ENCODE measurements around the gene TACR3.
"Not testable (repeated sequence)": the region's sequence is repeated elsewhere in the genome, so short reads cannot be mapped to it uniquely, and the experiment has no call there.

The TACR3 gene

DNA sequence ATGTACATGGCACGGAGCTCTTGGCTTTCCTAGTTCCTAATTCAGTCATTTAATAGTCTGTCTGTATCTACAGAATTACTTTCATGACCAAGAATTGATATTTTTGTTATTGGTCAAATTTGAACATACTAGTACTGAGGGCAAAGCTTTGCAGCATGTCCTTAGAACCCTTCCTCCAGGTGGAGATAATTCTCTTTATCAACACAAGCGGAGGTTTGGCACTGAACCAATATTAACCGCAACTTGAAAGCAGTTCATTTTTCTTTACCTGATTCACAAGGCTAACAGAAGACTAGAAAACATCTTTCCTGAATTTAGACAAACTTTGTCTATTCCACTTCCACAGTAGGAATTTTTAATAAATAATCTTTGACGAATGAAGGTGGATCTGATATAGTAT, 73.8 kb downstream of the TACR3 start:
- TF ChIP-seq, protein P1, sequence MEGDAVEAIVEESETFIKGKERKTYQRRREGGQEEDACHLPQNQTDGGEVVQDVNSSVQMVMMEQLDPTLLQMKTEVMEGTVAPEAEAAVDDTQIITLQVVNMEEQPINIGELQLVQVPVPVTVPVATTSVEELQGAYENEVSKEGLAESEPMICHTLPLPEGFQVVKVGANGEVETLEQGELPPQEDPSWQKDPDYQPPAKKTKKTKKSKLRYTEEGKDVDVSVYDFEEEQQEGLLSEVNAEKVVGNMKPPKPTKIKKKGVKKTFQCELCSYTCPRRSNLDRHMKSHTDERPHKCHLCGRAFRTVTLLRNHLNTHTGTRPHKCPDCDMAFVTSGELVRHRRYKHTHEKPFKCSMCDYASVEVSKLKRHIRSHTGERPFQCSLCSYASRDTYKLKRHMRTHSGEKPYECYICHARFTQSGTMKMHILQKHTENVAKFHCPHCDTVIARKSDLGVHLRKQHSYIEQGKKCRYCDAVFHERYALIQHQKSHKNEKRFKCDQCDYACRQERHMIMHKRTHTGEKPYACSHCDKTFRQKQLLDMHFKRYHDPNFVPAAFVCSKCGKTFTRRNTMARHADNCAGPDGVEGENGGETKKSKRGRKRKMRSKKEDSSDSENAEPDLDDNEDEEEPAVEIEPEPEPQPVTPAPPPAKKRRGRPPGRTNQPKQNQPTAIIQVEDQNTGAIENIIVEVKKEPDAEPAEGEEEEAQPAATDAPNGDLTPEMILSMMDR (conservative IDR thresholded peaks at IDR 0.05; ENCODE audit: low read depth, low read length) = no peak
- no peak for DNase-seq (ENCODE audit: low read depth)
- H3K4me3 ChIP-seq (ENCODE audit: low read length) = no peak overlapping the region

DNA sequence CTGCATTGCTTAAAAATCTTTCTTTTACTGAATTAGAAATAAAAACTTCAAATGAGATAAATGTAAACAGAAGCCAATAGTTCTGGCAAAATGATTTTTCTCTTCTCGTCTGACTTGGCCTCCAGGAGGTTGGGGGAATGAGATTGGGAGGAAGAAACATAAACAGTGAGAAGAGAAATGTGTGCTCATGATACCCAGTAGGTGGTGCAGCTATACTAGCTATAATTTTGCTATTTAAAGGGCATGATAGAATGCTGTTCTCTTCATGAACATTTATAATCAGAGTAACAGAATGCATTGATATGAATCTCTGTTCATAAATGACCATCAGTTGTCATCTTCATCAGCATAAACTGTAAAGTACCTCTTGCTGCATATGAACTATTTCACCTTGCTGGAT, 85.5 kb downstream of the TACR3 start:
- DNase-seq (ENCODE audit: low read depth) = no peak
- no peak overlapping the region for H3K4me3 ChIP-seq (ENCODE audit: low read length)
- TF ChIP-seq, protein P1 (conservative IDR thresholded peaks at IDR 0.05; ENCODE audit: low read depth, low read length) = peak; percentile 28

DNA sequence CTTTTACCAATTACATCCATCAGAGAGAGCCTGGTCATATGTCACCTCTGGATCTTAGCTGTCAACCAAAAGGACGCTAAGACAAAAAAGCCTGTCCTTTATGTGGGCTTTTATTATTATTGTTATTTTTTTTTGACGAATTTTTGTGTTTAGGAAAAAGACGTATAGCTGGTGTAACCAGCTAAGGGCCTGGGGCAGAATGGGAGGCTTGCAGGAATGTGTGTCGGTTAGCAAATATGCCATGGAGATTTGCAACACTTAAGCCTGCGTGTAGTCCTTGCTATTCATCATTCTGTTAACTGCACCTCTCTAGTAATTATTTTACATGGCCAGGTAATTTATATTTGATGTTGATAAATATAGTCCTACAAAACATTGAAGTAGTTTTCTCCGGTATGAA, 93.5 kb downstream of the TACR3 start:
- H3K4me3 ChIP-seq (ENCODE audit: low read length) = no peak overlapping the region
- TF ChIP-seq, protein P1 (conservative IDR thresholded peaks at IDR 0.05; ENCODE audit: low read depth, low read length) = no peak
- DNase-seq (ENCODE audit: low read depth) = no peak

DNA sequence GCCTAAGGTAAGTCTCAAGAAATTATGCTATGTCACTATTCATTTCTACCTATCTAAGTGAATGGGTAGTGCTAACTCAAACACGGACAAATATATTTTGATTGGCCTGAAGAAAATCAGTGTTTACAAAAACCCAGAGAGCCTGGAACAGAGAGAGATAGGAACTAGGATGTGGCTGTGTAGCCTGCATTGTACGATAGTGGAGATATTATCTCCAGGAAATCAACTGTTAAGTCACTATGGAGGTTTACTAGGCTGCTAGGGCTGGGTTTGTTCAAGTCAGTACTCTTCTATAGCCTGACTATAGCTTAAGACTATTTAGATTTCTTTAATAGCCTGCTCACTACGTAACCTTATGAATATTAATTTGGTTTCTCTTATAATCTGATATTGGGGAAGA, 127.9 kb downstream of the TACR3 start:
- no peak overlapping the region for H3K4me3 ChIP-seq (ENCODE audit: low read length)
- no peak for DNase-seq (ENCODE audit: low read depth)
- TF ChIP-seq, protein P1 (conservative IDR thresholded peaks at IDR 0.05; ENCODE audit: low read depth, low read length) = no peak

DNA sequence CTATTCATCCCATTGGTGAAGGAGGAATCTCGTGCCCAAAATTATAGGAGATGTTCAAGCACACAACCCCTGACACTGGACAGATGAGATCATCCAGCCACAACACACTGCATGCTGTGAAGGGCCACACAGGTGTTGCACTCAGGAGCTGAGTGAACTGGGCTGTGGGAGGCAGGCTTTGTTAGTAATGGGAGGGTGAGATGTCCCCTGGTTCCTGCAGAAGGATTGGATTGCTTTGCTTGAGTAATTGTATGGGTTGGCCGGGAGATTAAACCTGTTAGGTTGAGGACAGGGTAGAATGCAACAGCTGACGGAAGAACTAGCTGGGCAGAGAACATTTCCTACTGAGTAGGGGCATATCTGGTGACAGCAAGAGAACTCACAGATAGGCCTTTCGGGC, 152.2 kb downstream of the TACR3 start:
- TF ChIP-seq, protein P1 (conservative IDR thresholded peaks at IDR 0.05; ENCODE audit: low read depth, low read length) = no peak
- no peak for DNase-seq (ENCODE audit: low read depth)
- H3K4me3 ChIP-seq (ENCODE audit: low read length) = no peak overlapping the region

DNA sequence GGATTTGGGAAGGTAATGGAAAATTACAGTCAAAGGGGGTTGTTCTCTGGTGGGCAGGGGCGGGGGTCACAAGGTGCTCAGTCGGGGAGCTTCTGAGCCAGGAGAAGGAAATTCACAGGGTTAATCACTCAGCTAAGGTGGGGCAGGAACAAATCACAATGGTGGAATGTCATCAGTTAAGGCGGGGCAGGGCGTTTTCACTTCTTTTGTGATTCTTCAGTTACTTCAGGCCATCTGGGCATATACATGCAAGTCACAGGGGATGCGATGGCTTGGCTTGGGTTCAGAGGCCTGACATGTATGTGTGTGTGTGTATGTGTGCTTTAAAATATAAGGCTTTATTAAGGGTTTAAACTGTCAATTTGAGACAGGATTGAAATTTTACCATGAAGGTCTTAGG, 160.6 kb downstream of the TACR3 start:
- H3K4me3 ChIP-seq (ENCODE audit: low read length); DNase-seq (ENCODE audit: low read depth): not testable (repeated sequence)

Measured in retinal pigment epithelial cell (primary cell).